HG03060 (cell line): ENCODE data around the gene SPRTN.
"Not testable (repeated sequence)": the region's sequence is repeated elsewhere in the genome, so short reads cannot be mapped to it uniquely, and the experiment has no call there.

Source experiments
- ATAC-seq: cut with Tn5 transposase; IDR thresholded peaks from one replicate; pipeline ENCODE4 v1.9.1; 2021; ENCODE audit warnings: low read depth, moderate number of reproducible peaks; ENCODE audit not compliant: unreplicated experiment

The SPRTN gene

DNA sequence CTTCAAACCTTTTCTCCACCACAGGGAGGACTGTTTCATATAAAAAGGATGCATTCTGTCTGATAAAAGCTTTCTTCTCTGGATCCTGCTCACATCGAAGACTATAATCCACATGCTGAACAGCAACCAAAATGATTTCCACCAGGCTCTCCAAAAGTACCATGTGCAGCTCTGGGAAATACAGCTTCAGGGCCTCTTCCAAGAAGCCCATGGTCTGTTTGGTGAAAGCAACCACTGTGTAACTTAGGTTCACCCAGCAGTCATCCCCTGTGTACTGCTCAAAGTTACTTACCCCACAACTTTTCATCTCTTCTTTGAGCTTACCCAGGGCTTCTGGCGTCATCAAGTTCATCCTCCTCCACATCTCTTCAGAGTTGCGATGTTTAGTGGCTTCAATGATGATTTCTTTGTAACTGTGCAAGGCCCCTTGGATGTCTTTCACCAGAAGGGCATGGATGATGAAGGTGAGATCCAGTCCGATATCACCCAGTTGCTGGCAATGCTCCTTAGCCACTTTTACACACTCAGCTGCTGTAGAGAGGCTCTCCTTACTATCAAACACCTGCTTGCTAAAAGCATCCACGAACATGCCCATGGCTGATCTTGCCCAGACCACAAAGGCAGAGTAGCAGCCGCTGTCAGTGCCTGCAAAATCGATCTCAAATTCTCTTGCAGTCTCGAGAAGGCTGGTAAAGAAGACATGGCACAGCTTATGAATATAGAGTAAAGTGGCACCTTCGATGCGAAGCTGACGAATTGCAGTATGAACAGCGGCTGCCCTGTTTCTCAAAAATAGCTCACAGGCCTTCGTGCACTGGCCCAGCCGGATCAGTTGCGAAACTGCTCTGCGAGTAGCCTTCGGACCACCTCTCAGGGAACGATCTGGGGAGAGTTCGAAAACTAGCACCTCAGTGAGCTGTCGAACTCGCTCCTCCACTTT, 2.2 kb upstream of the SPRTN start:
- no peak for ATAC-seq

DNA sequence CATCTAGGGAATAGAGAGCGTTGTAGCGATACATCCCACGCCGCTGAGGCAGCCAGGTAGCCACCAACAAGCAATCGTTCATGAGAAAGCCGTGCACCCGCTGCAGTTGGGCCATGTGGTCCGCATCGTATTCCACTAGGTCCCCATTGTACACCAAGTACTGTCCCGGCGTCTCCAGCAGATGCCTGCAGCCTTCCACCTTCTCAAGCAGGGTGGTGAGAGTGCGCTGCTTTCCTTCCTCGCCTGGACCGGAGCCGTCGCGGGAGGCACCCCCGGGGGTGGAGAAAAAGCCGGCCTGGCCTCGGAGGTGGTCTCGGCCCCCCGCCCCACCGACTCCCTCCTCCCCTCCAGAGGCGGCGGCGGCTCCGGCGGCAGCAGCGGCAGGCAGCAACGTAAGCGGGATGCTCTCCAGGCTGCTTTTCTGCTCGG, 1.0 kb upstream of the SPRTN start:
- ATAC-seq = no peak

GRCh38 chr1:231337472-231338269, 422 bp upstream of the SPRTN start, which contains the start of gene EXOC8:
EXOC8 (minus strand) TSS chr1:231337852; CDS start chr1:231337745, 107 bp downstream.
- peak; percentile 67 for ATAC-seq

- ATAC-seq = no peak
Measured at GRCh38 chr1:231340328-231341013, 2.4 kb downstream of the SPRTN start.

- ATAC-seq = no peak
Measured at GRCh38 chr1:231347961-231348360, 9.9 kb downstream of the SPRTN start.

GRCh38 chr1:231348442-231348841, 10.3 kb downstream of the SPRTN start:
- ATAC-seq = no peak

- not testable (repeated sequence) for ATAC-seq
Measured at GRCh38 chr1:231348856-231349255, 10.8 kb downstream of the SPRTN start.

- no peak for ATAC-seq
Measured at GRCh38 chr1:231351816-231352215, 13.7 kb downstream of the SPRTN start.

- ATAC-seq = no peak
Measured at GRCh38 chr1:231353086-231353485, 15.0 kb downstream of the SPRTN start.

DNA sequence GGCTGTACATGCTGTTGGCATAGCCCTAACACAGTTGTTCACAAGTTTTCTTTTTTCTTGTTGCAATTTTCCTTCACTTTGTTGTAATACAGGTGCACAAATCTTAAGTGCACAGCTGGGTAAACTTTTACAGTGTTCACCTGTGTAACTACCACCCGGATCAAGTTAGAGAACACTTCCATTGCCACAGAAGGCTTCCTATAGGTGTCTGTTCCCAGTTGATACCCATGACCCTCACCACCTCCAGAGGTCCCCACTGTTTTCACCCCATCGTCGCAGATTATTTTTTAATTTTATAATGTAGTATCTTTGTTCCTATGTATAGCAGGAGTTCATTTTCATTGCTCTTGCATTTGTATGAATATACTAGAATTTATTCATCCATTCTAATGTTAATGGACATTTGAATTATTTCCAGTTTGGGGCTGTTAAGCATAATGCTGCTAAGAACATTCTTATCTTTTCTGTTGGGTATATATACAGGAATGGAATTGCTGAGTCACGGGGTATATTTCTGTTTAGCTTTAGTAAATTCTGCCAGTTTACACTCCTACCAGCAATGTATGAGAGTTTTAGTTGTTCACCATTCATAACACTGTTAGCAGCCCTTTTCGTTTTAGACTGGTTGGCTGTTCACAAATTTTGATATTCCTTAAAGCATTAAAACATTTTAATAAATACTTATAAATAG, 16.4 kb downstream of the SPRTN start:
- no peak for ATAC-seq

- no peak for ATAC-seq
Measured at GRCh38 chr1:231355171-231355570, 17.1 kb downstream of the SPRTN start.

DNA sequence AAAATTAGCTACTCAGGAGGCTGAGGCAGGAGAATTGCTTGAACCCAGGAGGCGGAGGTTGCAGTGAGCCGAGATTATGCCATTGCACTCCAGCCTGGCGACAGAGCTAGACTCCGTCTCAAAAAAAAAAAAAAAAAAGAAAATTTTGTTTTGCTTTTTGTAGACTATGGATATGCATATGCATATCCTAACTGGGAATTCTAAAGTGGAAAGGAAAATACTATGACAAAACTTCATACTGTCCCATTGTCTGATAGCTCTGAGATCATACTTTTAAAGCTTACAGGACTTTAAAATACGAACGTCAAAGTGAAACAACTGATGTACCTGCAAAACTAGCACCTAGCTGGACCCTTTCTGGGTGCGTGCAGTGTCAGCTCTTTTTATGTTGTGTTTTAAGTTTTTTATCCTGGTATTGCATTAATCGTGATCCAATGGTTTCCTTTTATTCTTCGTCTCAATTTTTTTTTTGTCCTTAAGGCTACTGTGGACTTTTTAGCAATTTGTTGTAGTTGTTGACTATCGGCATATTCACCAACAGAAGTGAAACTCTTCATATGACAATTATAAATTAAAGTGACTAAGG, 19.2 kb downstream of the SPRTN start:
- ATAC-seq = no peak

- ATAC-seq = peak; percentile 48
Measured at GRCh38 chr1:231357831-231358354, 19.8 kb downstream of the SPRTN start.

- ATAC-seq = no peak
Measured at GRCh38 chr1:231359113-231359512, 21.0 kb downstream of the SPRTN start.

- ATAC-seq = no peak
Measured at GRCh38 chr1:231362325-231362724, 24.2 kb downstream of the SPRTN start.

- ATAC-seq = no peak
Measured at GRCh38 chr1:231363624-231364023, 25.5 kb downstream of the SPRTN start.

GRCh38 chr1:231364192-231364591, 26.1 kb downstream of the SPRTN start:
- no peak for ATAC-seq

DNA sequence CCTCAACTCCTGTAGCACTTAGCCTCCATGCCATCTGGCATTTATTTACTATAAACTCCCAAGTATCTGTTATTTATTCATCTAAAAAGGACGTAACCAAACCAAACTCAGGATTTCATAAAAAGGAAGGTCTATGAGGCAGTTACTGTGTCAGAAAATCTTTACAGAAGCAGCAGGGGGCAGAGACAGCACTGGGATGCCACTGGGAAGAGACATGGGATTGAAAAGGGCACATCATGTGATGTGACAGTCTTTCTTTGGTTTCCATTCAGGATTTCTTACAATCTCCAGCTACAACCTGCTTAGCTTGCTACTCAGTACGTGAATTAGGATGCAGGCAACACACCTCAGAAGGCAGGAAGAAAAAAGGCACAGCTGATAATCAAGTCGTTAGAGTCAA, 31.2 kb downstream of the SPRTN start:
- no peak for ATAC-seq

DNA sequence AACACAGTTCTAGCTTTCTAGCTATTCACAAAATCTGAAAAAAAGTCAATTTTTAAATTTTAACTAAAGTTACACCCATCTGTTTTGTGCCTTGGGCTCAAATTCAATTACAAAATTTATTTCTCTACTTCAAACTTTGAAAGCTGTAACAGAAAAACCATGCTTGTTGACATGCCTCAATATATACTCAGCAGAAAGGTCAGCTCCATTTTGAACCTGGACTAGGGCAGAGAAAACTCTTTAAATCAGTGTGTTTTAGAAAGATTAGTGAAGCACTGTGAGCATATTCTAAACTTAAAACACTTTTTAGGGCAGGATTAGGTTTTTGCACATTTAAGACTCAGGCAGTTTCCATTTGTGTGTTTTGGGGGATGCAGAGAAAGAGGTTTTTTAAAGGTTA, 34.4 kb downstream of the SPRTN start:
- ATAC-seq = no peak

- no peak for ATAC-seq
Measured at GRCh38 chr1:231374394-231374793, 36.3 kb downstream of the SPRTN start.
